ENCODE data around the gene SLC43A2.

The SLC43A2 gene

GRCh38 chr17:1562176-1562643, 66.4 kb downstream of the SLC43A2 start:
- DNase-seq (ENCODE audit: low read depth), result no peak

GRCh38 chr17:1561420-1562175, 67.0 kb downstream of the SLC43A2 start:
- peak; percentile 37 for DNase-seq (ENCODE audit: low read depth)

- DNase-seq (ENCODE audit: low read depth), result no peak
Observed at GRCh38 chr17:1560858-1561355, 67.7 kb downstream of the SLC43A2 start.

GRCh38 chr17:1560101-1560857, 68.4 kb downstream of the SLC43A2 start:
- no peak for DNase-seq (ENCODE audit: low read depth)

GRCh38 chr17:1559047-1560043, 69.3 kb downstream of the SLC43A2 start:
- DNase-seq (ENCODE audit: low read depth), result no peak

- no peak for DNase-seq (ENCODE audit: low read depth)
Observed at GRCh38 chr17:1558401-1558800, 70.2 kb downstream of the SLC43A2 start.

GRCh38 chr17:1557355-1558095, 71.1 kb downstream of the SLC43A2 start:
- DNase-seq (ENCODE audit: low read depth), result peak; percentile 31

GRCh38 chr17:1555651-1556471, 72.8 kb downstream of the SLC43A2 start:
- no peak for DNase-seq (ENCODE audit: low read depth)

- no peak for DNase-seq (ENCODE audit: low read depth)
Observed at GRCh38 chr17:1554751-1555540, 73.7 kb downstream of the SLC43A2 start.

- no peak for DNase-seq (ENCODE audit: low read depth)
Observed at GRCh38 chr17:1553354-1554266, 75.0 kb downstream of the SLC43A2 start.

GRCh38 chr17:1552932-1553331, 75.7 kb downstream of the SLC43A2 start:
- no peak for DNase-seq (ENCODE audit: low read depth)

GRCh38 chr17:1551741-1552140, 76.9 kb downstream of the SLC43A2 start:
- no peak for DNase-seq (ENCODE audit: low read depth)

- no peak for DNase-seq (ENCODE audit: low read depth)
Observed at GRCh38 chr17:1548032-1548431, 80.6 kb downstream of the SLC43A2 start.

- DNase-seq (ENCODE audit: low read depth), result no peak
Observed at GRCh38 chr17:1546292-1546922, 82.2 kb downstream of the SLC43A2 start.

- no peak for DNase-seq (ENCODE audit: low read depth)
Observed at GRCh38 chr17:1545618-1546017, 83.0 kb downstream of the SLC43A2 start.

- DNase-seq (ENCODE audit: low read depth), result no peak
Observed at GRCh38 chr17:1542316-1542715, 86.3 kb downstream of the SLC43A2 start.

GRCh38 chr17:1541367-1541904, 87.2 kb downstream of the SLC43A2 start:
- DNase-seq (ENCODE audit: low read depth), result no peak

GRCh38 chr17:1539811-1540210, 88.8 kb downstream of the SLC43A2 start:
- DNase-seq (ENCODE audit: low read depth), result no peak
